ENCODE results near the gene CMTM3.

The CMTM3 gene

GRCh38 chr16:66647866-66648265, 43.4 kb downstream of the CMTM3 start:
- in situ Hi-C loops (cut with MboI; ENCODE audit: low pct_unique_long_range_greater_than_20kb, low sequenced_read_pairs, unreplicated experiment), result no loop called here
- DNase-seq (ENCODE audit: low spot score), result no peak
- TF ChIP-seq CTCF (IDR thresholded peaks at IDR 0.05; ENCODE audit: extremely low read depth, insufficient read depth, missing control alignments), result no peak

GRCh38 chr16:66649167-66649566, 44.7 kb downstream of the CMTM3 start:
- in situ Hi-C loops (cut with MboI; ENCODE audit: low pct_unique_long_range_greater_than_20kb, low sequenced_read_pairs, unreplicated experiment), result no loop called here
- no peak for DNase-seq (ENCODE audit: low spot score)
- no peak for TF ChIP-seq CTCF (IDR thresholded peaks at IDR 0.05; ENCODE audit: extremely low read depth, insufficient read depth, missing control alignments)

GRCh38 chr16:66649636-66650205, 45.2 kb downstream of the CMTM3 start:
- in situ Hi-C loops (cut with MboI; ENCODE audit: low pct_unique_long_range_greater_than_20kb, low sequenced_read_pairs, unreplicated experiment), result no loop called here
- no peak for DNase-seq (ENCODE audit: low spot score)
- TF ChIP-seq CTCF (IDR thresholded peaks at IDR 0.05; ENCODE audit: extremely low read depth, insufficient read depth, missing control alignments), result no peak

GRCh38 chr16:66650707-66651473, 46.4 kb downstream of the CMTM3 start:
- peak; percentile 88 for TF ChIP-seq CTCF (IDR thresholded peaks at IDR 0.05; ENCODE audit: extremely low read depth, insufficient read depth, missing control alignments)
- DNase-seq (ENCODE audit: low spot score), result peak; percentile 80
- in situ Hi-C loops (cut with MboI; ENCODE audit: low pct_unique_long_range_greater_than_20kb, low sequenced_read_pairs, unreplicated experiment), result no loop called here

- TF ChIP-seq CTCF (IDR thresholded peaks at IDR 0.05; ENCODE audit: extremely low read depth, insufficient read depth, missing control alignments), result no peak
- in situ Hi-C loops (cut with MboI; ENCODE audit: low pct_unique_long_range_greater_than_20kb, low sequenced_read_pairs, unreplicated experiment), result no loop called here
- DNase-seq (ENCODE audit: low spot score), result no peak
Measured at GRCh38 chr16:66651474-66651765, 46.9 kb downstream of the CMTM3 start.

GRCh38 chr16:66651965-66652364, 47.5 kb downstream of the CMTM3 start:
- TF ChIP-seq CTCF (IDR thresholded peaks at IDR 0.05; ENCODE audit: extremely low read depth, insufficient read depth, missing control alignments), result no peak
- no peak for DNase-seq (ENCODE audit: low spot score)
- in situ Hi-C loops (cut with MboI; ENCODE audit: low pct_unique_long_range_greater_than_20kb, low sequenced_read_pairs, unreplicated experiment), result no loop called here
